Mesothelial cell of epicardium (in vitro differentiated cells): ENCODE data around the gene HSD17B8. TPM values are rescaled to one million over a fixed set of nuclear protein-coding genes. Genes with fewer than 3 reads are reported as not detected.
A peak's percentile ranks its signal among the peaks of the same experiment; 100 is the strongest.

Source experiments
- DNase-seq, 2 experiments: peaks; one replicate each; pipeline ENCODE4 v3.0.0; 2021; ENCODE audit warnings: low spot score in 2 of 2; ENCODE audit not compliant: unreplicated experiment in 2 of 2
- H3K27ac Mint-ChIP-seq: 2 replicates; pipeline ENCODE4 v1.8.0; 2021; ENCODE audit warnings: mixed read lengths
- H3K27me3 Mint-ChIP-seq: 2 replicates; pipeline ENCODE4 v1.8.0; 2021; ENCODE audit warnings: low read depth, mixed read lengths
- H3K36me3 Mint-ChIP-seq: 2 replicates; pipeline ENCODE4 v1.8.0; 2021; ENCODE audit warnings: mixed read lengths
- H3K4me1 Mint-ChIP-seq: 2 replicates; pipeline ENCODE4 v1.8.0; 2021; ENCODE audit warnings: mixed read lengths
- H3K4me3 Mint-ChIP-seq: 2 replicates; pipeline ENCODE4 v1.8.0; 2021; ENCODE audit warnings: mild to moderate bottlenecking, moderate library complexity, mixed read lengths
- H3K9me3 Mint-ChIP-seq: 2 replicates; pipeline ENCODE4 v1.8.0; 2021; ENCODE audit warnings: mixed read lengths
- total RNA-seq: library from RNA; stranded (reverse); gene quantifications from 3 replicates; pipeline ENCODE4 v1.2.1, GENCODE V29; 2021
- TF ChIP-seq, protein P1 (sequence below): fragments of 200-600 bp; sonication (generic); IDR thresholded peaks from one replicate; pipeline ENCODE4 v1.5.0; 2021; ENCODE audit warnings: antibody characterized with exemption; ENCODE audit not compliant: unreplicated experiment

HSD17B8 gene
- total RNA-seq, 1 donor from 2014 or later, result 15.0 TPM

DNA sequence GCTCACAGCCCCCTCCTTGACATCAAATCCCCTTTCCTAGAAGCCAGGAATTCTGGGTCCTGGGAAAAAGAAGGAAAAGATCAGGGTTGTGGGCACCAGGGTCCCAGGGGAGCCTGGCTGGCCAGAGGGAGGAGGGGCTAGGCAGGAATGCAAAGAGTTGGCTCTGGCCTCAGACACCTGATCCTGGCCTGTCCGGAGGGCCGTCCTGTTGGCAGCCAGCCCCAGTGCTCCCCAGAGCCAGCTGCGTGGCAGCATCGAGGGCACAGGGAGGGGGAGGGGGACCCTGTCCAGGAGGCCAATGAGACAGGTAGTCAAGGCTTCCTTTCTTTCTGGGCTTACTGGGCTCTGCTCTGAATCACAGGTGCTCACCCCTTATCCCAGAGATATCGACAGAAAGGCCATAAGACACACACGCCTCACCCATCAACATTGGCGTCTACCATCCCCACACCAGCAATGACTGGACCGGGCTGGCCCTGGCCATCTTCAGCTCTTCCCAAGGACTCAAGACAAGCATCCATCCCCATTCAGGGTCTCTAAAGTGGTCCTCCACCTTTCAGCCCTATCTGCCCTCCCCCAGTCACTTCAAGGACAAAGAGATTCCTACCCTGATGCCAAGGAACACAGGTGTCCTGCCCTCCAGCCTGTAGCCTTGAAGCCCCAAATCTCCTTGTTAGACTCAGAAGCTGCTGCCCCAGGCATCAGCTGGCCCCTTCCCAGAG, 12.9 kb upstream of the HSD17B8 start:
- Mint-ChIP-seq H3K4me3 (peak overlapping the region; percentile 46), H3K27ac (no peak overlapping the region), H3K36me3 (peaks cover 12% of the 10 kb centered on the region), H3K27me3 (peaks cover 14% of the 10 kb centered on the region), H3K4me1 (peaks cover 14% of the 10 kb centered on the region), H3K9me3 (no peaks in the 10 kb centered on the region)
- DNase-seq, result no peak
- TF ChIP-seq, protein P1, sequence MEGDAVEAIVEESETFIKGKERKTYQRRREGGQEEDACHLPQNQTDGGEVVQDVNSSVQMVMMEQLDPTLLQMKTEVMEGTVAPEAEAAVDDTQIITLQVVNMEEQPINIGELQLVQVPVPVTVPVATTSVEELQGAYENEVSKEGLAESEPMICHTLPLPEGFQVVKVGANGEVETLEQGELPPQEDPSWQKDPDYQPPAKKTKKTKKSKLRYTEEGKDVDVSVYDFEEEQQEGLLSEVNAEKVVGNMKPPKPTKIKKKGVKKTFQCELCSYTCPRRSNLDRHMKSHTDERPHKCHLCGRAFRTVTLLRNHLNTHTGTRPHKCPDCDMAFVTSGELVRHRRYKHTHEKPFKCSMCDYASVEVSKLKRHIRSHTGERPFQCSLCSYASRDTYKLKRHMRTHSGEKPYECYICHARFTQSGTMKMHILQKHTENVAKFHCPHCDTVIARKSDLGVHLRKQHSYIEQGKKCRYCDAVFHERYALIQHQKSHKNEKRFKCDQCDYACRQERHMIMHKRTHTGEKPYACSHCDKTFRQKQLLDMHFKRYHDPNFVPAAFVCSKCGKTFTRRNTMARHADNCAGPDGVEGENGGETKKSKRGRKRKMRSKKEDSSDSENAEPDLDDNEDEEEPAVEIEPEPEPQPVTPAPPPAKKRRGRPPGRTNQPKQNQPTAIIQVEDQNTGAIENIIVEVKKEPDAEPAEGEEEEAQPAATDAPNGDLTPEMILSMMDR, result no peak

DNA sequence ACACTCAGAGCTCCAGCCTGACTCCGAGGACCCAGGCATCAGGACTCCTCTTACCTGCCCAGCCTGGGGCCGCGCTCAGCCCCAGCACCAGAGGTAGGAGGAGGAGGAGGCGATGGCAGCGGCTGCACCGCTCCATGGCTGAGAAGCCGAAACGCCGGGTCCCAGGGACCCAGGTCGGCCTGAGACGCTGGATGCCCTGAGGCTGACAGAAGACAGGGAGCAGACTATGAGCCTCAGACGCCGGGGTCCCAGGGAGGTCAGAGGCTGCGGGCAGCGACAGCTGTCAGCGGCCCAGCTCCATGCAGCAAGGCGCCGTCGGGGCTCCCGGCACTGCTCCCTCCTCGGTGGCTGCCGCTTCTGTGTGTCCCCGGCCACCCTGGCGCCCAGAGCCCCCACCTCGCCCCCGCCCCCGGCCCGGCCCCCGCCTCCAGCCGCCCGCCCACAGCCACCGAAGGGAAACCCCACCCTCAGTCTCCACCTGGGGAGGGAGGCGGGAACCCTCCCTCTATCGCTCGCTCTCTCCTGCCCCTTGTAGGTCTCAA, 12.3 kb upstream of the HSD17B8 start, which contains the start of gene COL11A2:
TSS of gene COL11A2 (minus strand) at position 363 of the 542 bp plus-strand sequence. CDS start at position 136, 227 bp downstream.
- H3K36me3 Mint-ChIP-seq, result peaks cover 13% of the 10 kb centered on the region
- peaks cover 14% of the 10 kb centered on the region for H3K4me1 Mint-ChIP-seq
- TF ChIP-seq, protein P1, result no peak
- peak within 1 kb of the TSS; percentile 70 for H3K4me3 Mint-ChIP-seq
- peaks cover 13% of the 10 kb centered on the region for H3K27me3 Mint-ChIP-seq
- no peaks in the 10 kb centered on the region for H3K9me3 Mint-ChIP-seq
- no peak for DNase-seq
- no peak within 1 kb of the TSS for H3K27ac Mint-ChIP-seq

DNA sequence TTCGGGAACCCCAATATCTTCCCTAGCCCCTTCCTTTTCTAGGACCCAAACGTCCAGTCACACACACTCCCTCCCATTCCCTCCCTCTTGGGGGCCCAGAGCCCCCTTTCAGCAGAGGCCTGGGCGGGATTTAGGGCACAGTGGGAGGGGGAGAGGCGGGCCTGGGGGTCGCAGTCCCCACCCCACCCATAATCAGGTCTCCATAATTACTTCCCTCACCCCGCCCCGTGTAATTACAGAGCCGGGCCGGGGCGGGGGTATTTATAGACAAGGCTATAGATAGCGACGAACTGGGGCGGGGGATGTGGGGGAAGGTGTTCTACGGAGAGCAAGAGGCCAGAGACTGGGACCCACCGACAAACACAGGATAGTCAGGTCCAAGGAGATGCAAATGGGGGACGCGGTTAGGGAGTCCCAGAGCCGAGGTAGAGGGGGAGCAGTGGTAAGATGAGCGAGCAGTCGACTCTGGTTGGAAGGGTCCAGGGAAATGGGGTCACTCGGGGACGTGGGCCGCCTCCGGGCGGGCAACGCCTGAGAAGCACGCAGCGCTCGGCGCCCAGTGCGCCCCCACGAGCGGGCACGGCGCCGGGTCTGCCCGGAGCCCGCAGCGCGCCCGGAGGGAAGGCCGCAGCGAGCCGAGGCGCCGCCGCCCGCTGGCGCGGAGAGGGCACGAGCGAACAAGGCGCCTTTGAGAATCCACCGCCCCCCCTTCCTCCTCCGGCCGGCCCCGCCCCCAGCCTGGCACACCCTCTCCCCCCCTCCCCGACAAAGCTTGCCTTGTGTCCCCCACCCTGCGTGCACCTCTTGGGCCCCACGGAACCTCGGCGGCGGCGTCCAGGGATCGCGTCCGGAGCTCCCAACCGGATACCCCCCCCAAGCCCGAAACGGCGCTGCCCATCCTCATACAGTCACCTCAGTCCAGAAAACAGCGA, 11.5 kb upstream of the HSD17B8 start:
- no peak for DNase-seq
- Mint-ChIP-seq H3K27me3 (peaks cover 13% of the 10 kb centered on the region), H3K27ac (no peak overlapping the region), H3K4me1 (peaks cover 21% of the 10 kb centered on the region), H3K9me3 (no peaks in the 10 kb centered on the region), H3K4me3 (peak overlapping the region; percentile 70), H3K36me3 (peaks cover 13% of the 10 kb centered on the region)
- TF ChIP-seq, protein P1, result no peak

DNA sequence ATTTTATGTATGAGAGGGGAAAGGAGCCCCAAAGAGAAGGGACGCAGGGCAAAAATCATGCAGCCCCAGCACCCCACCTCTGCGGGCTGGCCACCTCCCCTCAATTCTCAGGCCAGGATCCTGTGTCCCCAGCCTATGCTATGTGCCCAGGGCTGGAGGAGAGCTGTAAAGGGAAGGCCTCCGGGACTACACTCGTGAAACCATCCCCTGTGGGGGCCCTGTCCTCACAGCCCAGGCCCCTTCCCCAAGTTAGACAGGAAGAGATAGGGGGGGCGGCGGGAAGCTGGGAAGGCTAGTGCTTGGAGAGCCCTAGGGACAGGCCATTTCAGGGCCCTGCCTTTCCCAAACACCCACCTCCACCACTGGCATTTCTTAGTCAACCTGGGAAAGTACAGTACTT, 10.8 kb upstream of the HSD17B8 start:
- TF ChIP-seq, protein P1, result no peak
- Mint-ChIP-seq H3K27me3 (peaks cover 13% of the 10 kb centered on the region), H3K9me3 (no peaks in the 10 kb centered on the region), H3K4me1 (peaks cover 28% of the 10 kb centered on the region), H3K4me3 (peak overlapping the region; percentile 59), H3K36me3 (peaks cover 13% of the 10 kb centered on the region), H3K27ac (no peak overlapping the region)
- DNase-seq, result no peak

DNA sequence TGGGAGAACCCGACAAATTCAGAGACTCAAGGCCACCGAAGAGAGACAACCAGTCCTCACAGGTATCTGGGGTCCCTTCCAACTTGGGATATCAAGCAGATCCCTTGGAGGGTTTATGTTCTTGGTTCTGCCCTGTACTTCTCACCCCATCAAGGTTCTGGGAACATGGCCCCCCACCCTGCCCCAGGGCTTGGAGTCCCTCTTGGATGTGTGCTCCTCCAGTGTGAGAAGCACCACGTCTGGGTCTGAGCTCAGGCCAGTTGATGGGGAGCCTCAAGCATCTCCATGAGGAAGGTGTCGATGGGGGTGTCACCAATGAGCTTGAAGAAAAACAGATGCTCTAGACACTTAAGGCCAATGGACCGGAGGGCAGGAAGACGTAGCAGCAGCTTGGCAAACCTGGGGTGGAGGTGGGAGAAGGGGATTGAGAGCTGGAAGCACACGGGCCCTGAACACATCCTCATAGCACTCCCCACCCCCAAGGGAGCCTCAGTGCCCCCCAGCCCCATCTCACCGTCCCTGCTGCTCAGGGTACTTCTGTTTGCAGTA, 9.9 kb upstream of the HSD17B8 start:
- DNase-seq, result no peak
- Mint-ChIP-seq H3K27ac (no peak overlapping the region), H3K27me3 (peaks cover 13% of the 10 kb centered on the region), H3K36me3 (peaks cover 13% of the 10 kb centered on the region), H3K4me3 (no peak overlapping the region), H3K4me1 (peaks cover 36% of the 10 kb centered on the region), H3K9me3 (no peaks in the 10 kb centered on the region)
- TF ChIP-seq, protein P1, result no peak
